K562 (cell line): ENCODE measurements around the gene DCUN1D2. TPM values are rescaled to one million over a fixed set of nuclear protein-coding genes. Genes with fewer than 3 reads are reported as not detected.

Source experiments
- ATAC-seq: fragments of 200-7000 bp; cut with Tn5 transposase; 3 replicates; pipeline ENCODE4 v1.9.1; 2020; ENCODE audit warnings: moderate library complexity
- BruUV-seq: library from RNA; stranded (reverse); fragments of 400-500 nt; replicated peaks from 2 replicates; lab custom pipeline; 2021; lab: Mats Ljungman, UMichigan
- CTCF ChIA-PET: fragments of 300-600 bp; formaldehyde crosslinking; extraction: SDS; loops from one replicate; lab custom pipeline; 2021; ENCODE audit warnings: low intra/inter-chr PET ratio; lab: Yijun Ruan, JAX
- POLR2A ChIA-PET: fragments of 300-600, 350-650 bp; sonication (Branson Sonifier 250); formaldehyde crosslinking; extraction: SDS; loops from one replicate; lab custom pipeline; 2021; ENCODE audit warnings: antibody characterized with exemption, inconsistent platforms; lab: Yijun Ruan, JAX
- DNase-seq, 4 experiments: peaks; one replicate each; pipeline versions ENCODE4 v3.0.0 to v3.0.0-alpha.2; 2011 to 2018; ENCODE audit warnings: low spot score in 3 of 4, mixed read lengths in 3 of 4; ENCODE audit errors: extremely low read depth in 1 of 4
- FAIRE-seq: peaks from 2 replicates; lab custom pipeline; 2011; peaks lifted over from hg19 to GRCh38; lab: Jason Lieb, UNC
- H2AFZ ChIP-seq: 2 replicates; pipeline ENCODE4 v1.6.0; 2011; ENCODE audit warnings: low read depth, low read length, control low read depth, inconsistent platforms
- H3K27ac ChIP-seq: fragments of 200-600 bp; 3 replicates; pipeline ENCODE4 v1.8.0; 2011; ENCODE audit warnings: low read depth, mild to moderate bottlenecking, control low read depth, inconsistent platforms, low read length, moderate library complexity, mixed read lengths; ENCODE audit errors: extremely low read depth
- H3K27me3 ChIP-seq, 2 experiments: fragments of 300-600 bp in 1 of 2; 2 replicates in 1 of 2; 3 replicates in 1 of 2; pipeline versions ENCODE4 v1.6.0 to v1.8.0; 2011; ENCODE audit warnings: inconsistent platforms in 2 of 2, low read length in 2 of 2, mild to moderate bottlenecking in 1 of 2, mixed read lengths in 1 of 2, moderate library complexity in 1 of 2; ENCODE audit not compliant: control insufficient read depth in 2 of 2, insufficient read depth in 2 of 2
- H3K36me3 ChIP-seq: fragments of 300-600 bp; 3 replicates; pipeline ENCODE4 v1.8.0; 2011; ENCODE audit warnings: mild to moderate bottlenecking, low read length, inconsistent platforms; ENCODE audit not compliant: control insufficient read depth, insufficient read depth
- H3K4me1 ChIP-seq, 2 experiments: fragments of 200-600 bp in 1 of 2; replicated peaks in 1 of 2; 2 replicates in 1 of 2; 3 replicates in 1 of 2; pipeline versions ENCODE4 v1.5.1 to v1.8.0; 2011; ENCODE audit warnings: inconsistent platforms in 2 of 2, low read length in 2 of 2, mild to moderate bottlenecking in 1 of 2, mixed read lengths in 1 of 2, moderate library complexity in 1 of 2; ENCODE audit not compliant: control insufficient read depth in 2 of 2, insufficient read depth in 2 of 2
- H3K4me2 ChIP-seq: 2 replicates; pipeline ENCODE4 v1.6.1; 2011; ENCODE audit warnings: low read length, control low read depth, inconsistent platforms, mixed read lengths; ENCODE audit not compliant: insufficient read depth
- H3K4me3 ChIP-seq: fragments of 200-600 bp; sonication (generic), shearing (Covaris generic); 2 replicates; pipeline ENCODE4 v1.5.1; 2016; ENCODE audit warnings: control low read depth, inconsistent platforms
- H3K79me2 ChIP-seq: fragments of 200-600 bp; 3 replicates; pipeline ENCODE4 v1.8.0; 2011; ENCODE audit warnings: low read length, inconsistent platforms; ENCODE audit not compliant: control insufficient read depth, insufficient read depth
- H3K9ac ChIP-seq, 2 experiments: 2 replicates each; pipeline versions ENCODE4 v1.6.0 to v1.6.1; 2011; ENCODE audit warnings: low read depth in 2 of 2, low read length in 2 of 2, control low read depth in 1 of 2, inconsistent platforms in 1 of 2, mild to moderate bottlenecking in 1 of 2, mixed read lengths in 1 of 2; ENCODE audit not compliant: insufficient read depth in 1 of 2
- H3K9me1 ChIP-seq: one replicate; pipeline ENCODE4 v1.6.0; 2011; ENCODE audit warnings: inconsistent platforms, mild to moderate bottlenecking, low read length, moderate library complexity; ENCODE audit not compliant: control insufficient read depth, insufficient read depth
- H3K9me3 ChIP-seq: replicated peaks from 2 replicates; pipeline ENCODE4 v1.5.1; 2011; ENCODE audit warnings: low read depth, low read length, inconsistent platforms; ENCODE audit not compliant: control insufficient read depth, insufficient read depth
- H4K20me1 ChIP-seq: replicated peaks from 2 replicates; pipeline ENCODE4 v1.6.1; 2011; ENCODE audit warnings: low read length, inconsistent platforms, mixed read lengths; ENCODE audit not compliant: control insufficient read depth, insufficient read depth
- CBX8 ChIP-seq: fragments of 200-600 bp; sonication (generic); IDR thresholded peaks from 2 replicates; pipeline ENCODE4 v1.6.1; 2012; ENCODE audit warnings: borderline replicate concordance, mixed run types, low read depth, mild to moderate bottlenecking, moderate library complexity, mixed read lengths, low read length, control low read depth, inconsistent platforms; ENCODE audit not compliant: poor library complexity, severe bottlenecking; ENCODE audit errors: extremely low read depth
- CHD4 ChIP-seq: fragments of 200-600 bp; sonication (generic); IDR thresholded peaks from 3 replicates; pipeline ENCODE4 v1.6.1; 2012; ENCODE audit warnings: low read depth, mild to moderate bottlenecking, mixed read lengths, low read length, inconsistent platforms; ENCODE audit not compliant: insufficient read depth, insufficient replicate concordance, poor library complexity, severe bottlenecking
- FOXJ2 ChIP-seq: fragments of 200-800 bp; sonication (Bioruptor generic); IDR thresholded peaks from 2 replicates; pipeline ENCODE4 v1.6.1; 2016; ENCODE audit warnings: missing genetic modification characterization, missing compliant biosample characterization
- GATAD2B ChIP-seq: fragments of 450-650 bp; IDR thresholded peaks from 2 replicates; pipeline ENCODE4 v1.6.1; 2017; ENCODE audit warnings: mild to moderate bottlenecking, borderline replicate concordance
- HEY1 ChIP-seq: fragments of 250-450 bp; sonication (Bioruptor Pico); IDR thresholded peaks from 2 replicates; pipeline ENCODE4 v1.5.0; 2020; ENCODE audit warnings: mild to moderate bottlenecking, moderate library complexity, borderline replicate concordance
- HNRNPL ChIP-seq: fragments of 200-400 bp; formaldehyde crosslinking; IDR thresholded peaks from 2 replicates; pipeline ENCODE4 v1.6.1; 2017; ENCODE audit warnings: low read depth, mild to moderate bottlenecking, low read length
- KDM4B ChIP-seq, 2 experiments: fragments of 450-650 bp in 1 of 2; sonication (generic) in 1 of 2; IDR thresholded peaks; 2 replicates each; pipeline ENCODE4 v1.6.1; 2016 to 2017; ENCODE audit warnings: borderline replicate concordance in 2 of 2, antibody characterized with exemption in 1 of 2, low read depth in 1 of 2, mild to moderate bottlenecking in 1 of 2
- SMARCC2 ChIP-seq: fragments of 450-650 bp; IDR thresholded peaks from 2 replicates; pipeline ENCODE4 v1.6.1; 2017; ENCODE audit warnings: antibody characterized with exemption, moderate library complexity, mild to moderate bottlenecking, low read depth
- SUPT5H ChIP-seq: fragments of 450-650 bp; IDR thresholded peaks from 2 replicates; pipeline ENCODE4 v1.6.1; 2016
- XRCC4 ChIP-seq: IDR thresholded peaks from one replicate; pipeline ENCODE4 v1.6.1; 2011; ENCODE audit not compliant: insufficient read depth, insufficient read length; ENCODE audit errors: extremely low read depth
- YBX1 ChIP-seq: fragments of 450-650 bp; IDR thresholded peaks from 2 replicates; pipeline ENCODE4 v1.7.1; 2016; ENCODE audit warnings: mild to moderate bottlenecking
- ZFP1 ChIP-seq: fragments of 450-650 bp; formaldehyde crosslinking; IDR thresholded peaks from 2 replicates; pipeline ENCODE4 v1.4.0; 2020; ENCODE audit warnings: mild to moderate bottlenecking, mixed read lengths
- ZFP30 ChIP-seq: fragments of 250-450 bp; sonication (Bioruptor Pico); IDR thresholded peaks from 2 replicates; pipeline ENCODE4 v1.8.0; 2022; ENCODE audit warnings: moderate library complexity, mild to moderate bottlenecking, inconsistent platforms, borderline replicate concordance
- ZKSCAN3 ChIP-seq: fragments of 250-450 bp; sonication (Bioruptor Pico); IDR thresholded peaks from 2 replicates; pipeline ENCODE4 v1.4.0; 2020
- ZNF274 ChIP-seq: IDR thresholded peaks from 2 replicates; pipeline ENCODE4 v1.6.1; 2011; ENCODE audit warnings: low read depth, mild to moderate bottlenecking, low read length, moderate library complexity, borderline replicate concordance
- WGBS: fragments of 100-300 bp; shearing (Covaris generic); methylation state at CpG from one replicate; pipeline ENCODE4 v1.1.6; 2016; ENCODE audit warnings: low coverage, mixed read lengths; ENCODE audit not compliant: insufficient coverage; ENCODE audit errors: missing lambda C conversion rate; 5-methylcytosine and 5-hydroxymethylcytosine counted together
- in situ Hi-C: fragments of 300-500 bp; cut with MboI; formaldehyde crosslinking; loops from 4 replicates; pipeline ENCODE4 v1.15.0; 2018; ENCODE audit warnings: inconsistent platforms, mixed read lengths
- intact Hi-C: fragments of 100-400 bp; cut with micrococcal nuclease; formaldehyde crosslinking; loops from 2 replicates; pipeline ENCODE4 v1.14.2; 2022
- polyA plus RNA-seq, 8 experiments: library from polyadenylated mRNA; depleted of rRNA in 4 of 8; stranded (reverse) in 5 of 8; unstranded in 3 of 8; fragments of >200 nt; fragmentation: Nextera tagmentation in 2 of 8; fragmentation: Illumina TruSeq in 1 of 8; extraction: Ambion mirVana in 2 of 8; extraction: Trizol in 1 of 8; gene quantifications; 2 replicates each; pipeline versions ENCODE4 v1.2.1 to v1.2.3, GENCODE V29; 2011 to 2014; ENCODE audit warnings: inconsistent platforms in 1 of 8, missing spikeins in 1 of 8
- total RNA-seq, 7 experiments: library from RNA; depleted of rRNA in 6 of 7; stranded (reverse); fragments of >200 nt in 6 of 7; fragmentation: Illumina TruSeq in 2 of 7; extraction: Trizol in 2 of 7; gene quantifications; 2 replicates each; pipeline versions ENCODE4 v1.2.1 to v1.2.3, GENCODE V29; 2011 to 2021; ENCODE audit warnings: low replicate concordance in 1 of 7
- TF ChIP-seq, protein P1 (sequence below): fragments of 250-450 bp; sonication (Bioruptor Pico); IDR thresholded peaks from 2 replicates; pipeline ENCODE4 v1.4.0; 2020
- TF ChIP-seq, protein P2 (sequence below): fragments of 250-450 bp; sonication (Bioruptor Pico); IDR thresholded peaks from 2 replicates; pipeline ENCODE4 v1.8.0; 2021; ENCODE audit warnings: moderate library complexity, mild to moderate bottlenecking, inconsistent platforms
- TF ChIP-seq, protein P3 (sequence below), 3 experiments: IDR thresholded peaks in 2 of 3; conservative IDR thresholded peaks in 1 of 3; 2 replicates each; pipeline ENCODE4 v1.5.1; 2011 to 2012; ENCODE audit warnings: low read length in 3 of 3, mild to moderate bottlenecking in 3 of 3, control low read depth in 2 of 3, improper control_type of control experiment in 1 of 3, inconsistent platforms in 1 of 3, low read depth in 1 of 3, mixed read lengths in 1 of 3, moderate library complexity in 1 of 3; ENCODE audit not compliant: insufficient read depth in 2 of 3

Gene DCUN1D2
- total and polyA plus RNA-seq, 9 of the 15 experiments (the other 6 are each of a cell fraction or from before 2014, with no cell fraction given): 2.1 to 16.8 (median 11.1) TPM

DNA sequence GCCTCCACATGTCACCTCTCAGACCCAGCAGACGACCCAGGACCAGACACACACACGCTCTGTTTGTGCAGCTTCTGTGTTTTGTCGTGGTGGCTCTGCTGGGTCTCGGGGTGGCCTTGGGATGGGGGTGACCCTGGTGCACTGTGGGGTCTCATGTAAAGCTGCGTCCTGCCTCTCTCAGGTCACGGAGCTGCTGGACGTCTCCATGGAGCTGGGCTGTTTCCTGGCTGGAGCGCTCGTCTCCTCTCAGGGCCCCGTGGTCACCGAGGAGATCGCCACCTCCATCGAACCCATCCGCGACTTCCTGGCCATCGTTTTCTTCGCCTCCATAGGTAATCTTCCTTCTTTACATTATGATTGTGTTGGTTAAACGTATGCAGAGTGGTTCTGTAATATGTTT lies 48.7 kb upstream of the DCUN1D2 start (continued):
- TF ChIP-seq, protein P1, sequence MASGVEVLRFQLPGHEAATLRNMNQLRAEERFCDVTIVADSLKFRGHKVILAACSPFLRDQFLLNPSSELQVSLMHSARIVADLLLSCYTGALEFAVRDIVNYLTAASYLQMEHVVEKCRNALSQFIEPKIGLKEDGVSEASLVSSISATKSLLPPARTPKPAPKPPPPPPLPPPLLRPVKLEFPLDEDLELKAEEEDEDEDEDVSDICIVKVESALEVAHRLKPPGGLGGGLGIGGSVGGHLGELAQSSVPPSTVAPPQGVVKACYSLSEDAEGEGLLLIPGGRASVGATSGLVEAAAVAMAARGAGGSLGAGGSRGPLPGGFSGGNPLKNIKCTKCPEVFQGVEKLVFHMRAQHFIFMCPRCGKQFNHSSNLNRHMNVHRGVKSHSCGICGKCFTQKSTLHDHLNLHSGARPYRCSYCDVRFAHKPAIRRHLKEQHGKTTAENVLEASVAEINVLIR (CRISPR knock-in tag): no peak

DNA sequence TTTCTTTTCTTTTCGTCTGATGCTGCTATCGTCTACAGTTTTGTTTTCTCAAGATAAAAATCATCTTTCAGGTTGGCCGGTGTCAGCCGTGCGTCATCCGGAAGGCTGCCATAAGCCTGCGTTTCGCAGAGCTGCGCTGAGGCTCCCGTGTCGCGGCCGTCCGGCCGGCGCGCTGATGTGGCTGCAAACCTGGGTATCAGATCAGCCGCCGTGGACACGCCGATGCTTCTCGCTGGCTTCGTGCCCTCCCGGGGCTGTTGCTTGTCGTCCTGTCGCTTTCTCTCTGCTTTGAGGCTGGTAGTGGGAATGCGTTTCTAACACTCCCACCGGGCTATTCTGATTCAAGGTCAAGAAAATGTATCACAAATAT lies 48.2 kb upstream of the DCUN1D2 start:
- Histone ChIP-seq H3K36me3 (peaks cover 13% of the 10 kb centered on the region; the same call in 2 of the 3 replicates), H3K27me3 (no peaks in the 10 kb centered on the region), H3K79me2 (peaks cover 13% of the 10 kb centered on the region; the same call in 2 of the 3 replicates), H2AFZ (no peak overlapping the region), H3K9me1 (no peaks in the 10 kb centered on the region), H3K9ac (no peak overlapping the region), H3K9me3 (no peaks in the 10 kb centered on the region; the same call in 1 of the 2 replicates), H3K4me3 (no peak overlapping the region), H3K27ac (no peak overlapping the region), H3K4me1 (no peaks in the 10 kb centered on the region; a peak in 1 of 5 replicates), H3K4me2 (no peak overlapping the region), H4K20me1 (no peaks in the 10 kb centered on the region)
- in situ Hi-C loops (no loop called here), intact Hi-C loops (no loop called here)
- FAIRE-seq (no peak), DNase-seq (no peak), ATAC-seq (no peak)
- TF ChIP-seq HEY1 (CRISPR knock-in tag): no peak
- no peak for TF ChIP-seq CHD4
- no peak for TF ChIP-seq XRCC4
- TF ChIP-seq ZFP30 (CRISPR knock-in tag): no peak
- no peak for TF ChIP-seq YBX1
- TF ChIP-seq, protein P2, sequence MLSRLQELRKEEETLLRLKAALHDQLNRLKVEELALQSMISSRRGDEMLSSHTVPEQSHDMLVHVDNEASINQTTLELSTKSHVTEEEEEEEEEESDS (CRISPR knock-in tag): no peak
- TF ChIP-seq CBX8: no peak
- TF ChIP-seq SUPT5H: no peak
- TF ChIP-seq KDM4B (IDR thresholded peaks at IDR 0.05; ENCODE audit: borderline replicate concordance in 2 of 2, low read depth in 1 of 2): no peak
- TF ChIP-seq ZFP1 (CRISPR knock-in tag): no peak
- TF ChIP-seq GATAD2B: no peak
- TF ChIP-seq, protein P3, sequence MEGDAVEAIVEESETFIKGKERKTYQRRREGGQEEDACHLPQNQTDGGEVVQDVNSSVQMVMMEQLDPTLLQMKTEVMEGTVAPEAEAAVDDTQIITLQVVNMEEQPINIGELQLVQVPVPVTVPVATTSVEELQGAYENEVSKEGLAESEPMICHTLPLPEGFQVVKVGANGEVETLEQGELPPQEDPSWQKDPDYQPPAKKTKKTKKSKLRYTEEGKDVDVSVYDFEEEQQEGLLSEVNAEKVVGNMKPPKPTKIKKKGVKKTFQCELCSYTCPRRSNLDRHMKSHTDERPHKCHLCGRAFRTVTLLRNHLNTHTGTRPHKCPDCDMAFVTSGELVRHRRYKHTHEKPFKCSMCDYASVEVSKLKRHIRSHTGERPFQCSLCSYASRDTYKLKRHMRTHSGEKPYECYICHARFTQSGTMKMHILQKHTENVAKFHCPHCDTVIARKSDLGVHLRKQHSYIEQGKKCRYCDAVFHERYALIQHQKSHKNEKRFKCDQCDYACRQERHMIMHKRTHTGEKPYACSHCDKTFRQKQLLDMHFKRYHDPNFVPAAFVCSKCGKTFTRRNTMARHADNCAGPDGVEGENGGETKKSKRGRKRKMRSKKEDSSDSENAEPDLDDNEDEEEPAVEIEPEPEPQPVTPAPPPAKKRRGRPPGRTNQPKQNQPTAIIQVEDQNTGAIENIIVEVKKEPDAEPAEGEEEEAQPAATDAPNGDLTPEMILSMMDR (IDR thresholded peaks at IDR 0.05 in 2 of 3, conservative IDR thresholded peaks at IDR 0.05 in 1 of 3; ENCODE audit: insufficient read depth in 2 of 3, low read depth in 1 of 3, low read length in 3 of 3): no peak
- TF ChIP-seq ZNF274: no peak
- TF ChIP-seq ZKSCAN3 (CRISPR knock-in tag): no peak
- no peak for TF ChIP-seq HNRNPL
- no peak for TF ChIP-seq FOXJ2 (tag)
- no peak for TF ChIP-seq SMARCC2
- ChIA-PET CTCF (no interaction called here), POLR2A (no interaction called here)
- WGBS: 95% methylated on average over 12 of the region's 28 CpGs
- BruUV-seq: no TSS peak
